HG02981 (cell line): Measurements from ENCODE around the gene COL25A1.

ENCODE experiments used
- ATAC-seq: cut with Tn5 transposase; IDR thresholded peaks from one replicate; pipeline ENCODE4 v1.9.1; 2021; ENCODE audit warnings: mild to moderate bottlenecking, moderate library complexity; ENCODE audit not compliant: unreplicated experiment

Gene COL25A1

DNA sequence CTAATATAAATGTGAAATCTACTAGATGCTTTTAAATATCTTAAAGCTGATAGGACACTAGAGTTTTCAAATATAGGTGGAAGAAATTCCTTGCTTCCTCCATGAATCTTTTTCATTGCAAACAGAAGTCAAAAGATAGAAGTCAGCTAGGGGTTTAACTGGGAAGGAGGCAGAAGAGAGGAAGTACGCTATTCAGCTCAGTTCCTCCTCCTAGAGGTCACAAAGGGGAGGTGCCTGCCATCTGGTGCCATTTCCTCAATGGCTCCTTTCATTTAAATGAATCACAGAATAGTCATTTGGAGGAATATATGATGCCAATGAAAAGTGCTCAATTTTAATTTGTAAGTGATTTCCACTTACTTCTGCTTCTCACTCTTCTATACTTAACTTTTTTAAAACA is 8.5 kb downstream of the COL25A1 start:
- peak; percentile 97 for ATAC-seq

DNA sequence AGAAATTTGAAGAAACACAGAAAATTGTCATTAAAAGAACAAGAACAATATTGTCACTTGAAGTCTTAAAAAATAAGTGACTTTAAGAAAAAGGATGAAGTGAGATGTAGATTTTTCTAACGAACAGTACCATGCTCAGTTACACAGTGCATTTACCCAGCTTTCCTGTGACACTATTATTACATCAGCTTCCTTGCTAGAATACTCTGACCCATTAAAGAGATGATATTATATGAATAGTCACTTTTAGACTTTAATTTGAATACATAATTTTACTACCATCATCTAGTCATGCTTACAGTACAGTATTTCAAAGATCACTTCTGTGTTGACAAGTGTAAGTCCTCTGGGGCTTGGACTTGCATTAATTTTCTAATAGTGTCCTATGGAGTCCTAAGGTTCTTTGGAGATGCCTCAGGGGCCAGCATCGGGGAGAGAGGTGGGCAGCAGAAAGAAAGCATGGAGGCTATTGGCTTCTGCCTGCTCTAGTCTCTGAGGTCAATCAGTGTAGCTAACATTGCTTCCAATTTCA is 10.7 kb downstream of the COL25A1 start:
- no peak for ATAC-seq

DNA sequence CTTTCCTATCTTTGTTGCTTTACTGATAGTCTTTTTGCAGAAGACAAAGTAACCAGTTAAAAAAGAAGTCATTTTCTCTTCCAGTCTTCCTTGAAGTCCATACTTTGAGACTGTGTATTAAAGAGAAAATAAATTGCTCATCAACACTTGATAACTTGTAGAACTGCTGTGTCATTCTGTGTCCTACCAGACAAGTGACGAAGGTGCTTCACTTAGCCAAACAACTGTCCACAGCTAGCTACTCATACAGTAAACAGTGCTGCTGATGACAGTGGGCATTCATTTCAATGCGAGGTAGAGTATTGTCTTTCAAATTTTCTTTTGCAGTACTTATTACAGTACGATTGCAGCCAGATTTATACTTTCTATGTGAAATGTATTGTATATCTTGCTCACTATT is 11.5 kb downstream of the COL25A1 start:
- no peak for ATAC-seq

DNA sequence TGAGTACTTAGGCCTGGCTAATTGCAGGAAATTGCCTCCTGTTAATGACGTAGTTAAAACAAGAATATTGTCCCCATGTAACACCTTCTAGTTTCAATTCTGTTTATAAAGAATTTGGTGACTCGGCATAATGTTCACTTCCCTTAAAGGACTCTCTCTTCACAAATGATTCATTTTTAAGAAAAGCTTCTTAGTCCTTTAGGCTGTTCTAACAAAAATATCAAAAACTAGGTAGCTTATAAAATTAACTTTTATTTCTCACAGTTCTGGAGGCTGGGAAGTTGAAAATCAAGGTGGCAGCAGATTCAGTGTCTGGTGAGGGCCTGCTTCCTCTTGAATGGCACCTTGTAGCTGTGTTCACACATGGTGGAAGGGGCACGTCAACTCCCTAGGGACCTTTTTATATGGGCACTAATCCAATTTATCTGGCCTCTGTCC is 23.8 kb downstream of the COL25A1 start:
- peak; percentile 77 for ATAC-seq

DNA sequence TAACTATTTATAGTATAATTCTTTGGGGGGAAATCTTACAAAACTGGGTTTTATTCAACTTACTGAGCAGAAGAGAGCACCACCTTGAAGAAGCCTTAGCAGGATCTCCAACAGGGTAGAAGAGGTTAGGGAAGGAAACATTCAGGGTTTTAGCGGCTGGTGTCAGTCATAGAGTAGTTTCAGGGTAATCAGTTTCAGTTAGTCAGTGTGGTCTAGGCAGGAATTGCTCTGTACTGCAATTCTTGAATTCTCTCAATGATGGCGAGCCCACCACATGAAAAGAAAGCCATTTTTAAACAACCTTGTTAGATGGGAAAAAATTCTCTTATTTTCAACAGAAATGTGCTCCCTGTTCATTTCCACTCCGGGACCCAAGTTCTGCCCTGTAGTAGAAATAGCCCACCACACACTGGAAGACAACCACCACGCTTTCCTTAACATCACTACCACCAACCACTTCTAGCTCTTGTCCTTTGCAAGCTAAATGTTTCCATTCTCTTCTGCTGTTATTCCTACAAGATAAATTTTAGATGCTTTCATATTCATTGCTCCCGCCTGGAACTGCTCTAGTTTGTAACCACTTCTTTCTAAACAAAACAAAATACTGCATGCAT is 25.9 kb downstream of the COL25A1 start:
- peak; percentile 93 for ATAC-seq

DNA sequence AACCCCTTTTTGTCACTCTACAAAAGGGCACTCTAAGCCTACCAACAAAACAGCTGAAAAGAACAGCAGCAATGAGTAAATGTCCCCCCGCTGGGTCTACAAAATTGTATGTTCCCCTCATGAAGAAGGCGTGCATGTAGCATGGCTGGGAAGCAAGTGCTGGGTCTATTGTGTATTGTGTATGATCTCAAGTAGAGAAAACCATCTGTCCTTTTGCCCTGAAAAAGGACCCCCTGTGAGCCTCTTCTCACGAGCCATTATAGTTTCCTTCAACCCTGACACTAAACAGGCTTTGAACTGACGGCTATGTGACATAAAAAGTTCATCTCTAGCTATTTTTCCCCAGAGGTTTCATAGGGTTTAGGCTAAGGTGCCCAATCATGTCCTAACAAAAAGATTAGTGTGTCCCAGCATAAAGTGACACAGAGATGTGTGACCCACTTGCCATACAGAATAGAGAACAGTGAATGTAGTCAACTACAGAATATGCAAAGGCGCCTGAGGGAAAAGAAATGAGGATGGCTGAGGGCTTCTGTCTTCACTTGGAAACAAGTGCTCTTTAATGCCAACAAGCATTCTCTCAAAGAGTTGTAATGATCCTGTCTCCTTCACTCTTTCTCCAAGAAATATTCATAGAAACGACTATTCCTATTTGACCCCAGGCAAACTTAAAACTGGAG is 27.3 kb downstream of the COL25A1 start:
- ATAC-seq, result no peak

DNA sequence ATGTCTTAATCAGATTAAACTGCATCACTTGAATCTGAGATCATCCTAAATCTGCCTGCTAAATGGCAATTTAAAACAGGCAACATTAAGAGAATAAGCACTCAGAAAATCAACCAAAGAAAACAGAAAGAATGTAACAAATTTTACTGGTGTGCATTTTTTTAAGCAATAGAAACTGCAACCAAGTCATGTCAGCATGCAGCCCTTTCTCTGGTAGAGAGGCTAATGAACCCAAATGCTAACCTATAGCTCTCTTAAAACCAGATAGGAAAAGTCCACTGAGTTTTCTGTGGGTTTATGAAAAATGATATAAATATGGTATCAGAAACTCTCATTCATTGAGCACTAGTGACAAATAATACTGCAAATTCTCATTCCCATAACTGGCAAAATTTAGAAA is 35.6 kb downstream of the COL25A1 start:
- ATAC-seq, result no peak

DNA sequence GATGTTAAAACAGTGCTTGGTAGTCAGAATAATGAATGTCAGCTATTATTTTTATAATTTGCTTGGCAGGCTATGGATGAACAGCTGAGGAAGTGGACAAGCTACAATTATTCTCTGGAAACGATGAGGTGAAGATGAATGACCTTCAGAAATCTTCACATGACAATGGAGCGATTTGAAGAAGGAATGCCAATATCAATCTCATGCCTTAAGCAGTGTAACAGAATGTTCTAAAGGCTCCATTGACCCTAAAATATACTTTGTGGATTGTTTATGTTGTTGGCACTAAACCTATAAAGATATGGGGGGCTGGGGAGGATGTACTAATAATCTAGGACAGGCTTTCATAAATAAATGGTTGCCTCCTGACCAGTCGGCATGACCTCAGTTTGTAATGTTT is 36.2 kb downstream of the COL25A1 start:
- no peak for ATAC-seq

DNA sequence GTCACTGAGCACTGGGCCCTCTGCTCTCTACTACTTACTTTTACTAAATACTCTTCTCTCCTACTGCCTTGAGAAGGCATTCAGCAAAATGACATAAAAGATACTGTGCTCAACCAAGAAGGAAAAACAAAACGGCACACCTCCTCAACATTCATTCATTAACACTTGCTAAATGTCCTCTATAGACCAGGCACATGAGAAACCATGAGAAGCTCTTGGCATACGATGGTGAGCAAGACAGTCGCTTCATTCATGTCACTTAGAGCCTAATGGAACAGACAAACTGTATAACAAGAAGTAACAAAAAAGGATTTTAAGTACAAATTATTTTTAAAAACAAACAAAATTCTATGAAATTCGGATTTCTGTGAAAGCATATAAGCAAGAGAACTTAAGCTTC is 38.7 kb downstream of the COL25A1 start:
- no peak for ATAC-seq

DNA sequence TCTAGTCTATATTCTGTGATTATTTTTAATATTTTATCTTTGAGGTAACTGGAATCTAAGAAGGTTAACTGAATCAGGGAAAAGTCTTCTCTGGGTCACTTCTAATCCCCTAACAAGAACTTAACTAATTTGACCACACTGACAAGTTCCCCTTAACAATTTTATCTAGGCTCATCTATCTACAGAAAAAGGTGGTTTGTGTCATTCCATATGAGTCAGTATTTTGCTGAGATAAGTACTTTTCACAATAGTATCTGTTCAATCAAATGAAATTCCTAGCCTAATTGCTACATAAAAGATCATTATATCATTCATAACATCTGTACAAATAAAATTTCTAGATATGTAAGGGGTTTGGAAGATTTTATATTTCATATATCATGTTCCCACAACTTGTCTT is 45.6 kb downstream of the COL25A1 start:
- ATAC-seq, result no peak

DNA sequence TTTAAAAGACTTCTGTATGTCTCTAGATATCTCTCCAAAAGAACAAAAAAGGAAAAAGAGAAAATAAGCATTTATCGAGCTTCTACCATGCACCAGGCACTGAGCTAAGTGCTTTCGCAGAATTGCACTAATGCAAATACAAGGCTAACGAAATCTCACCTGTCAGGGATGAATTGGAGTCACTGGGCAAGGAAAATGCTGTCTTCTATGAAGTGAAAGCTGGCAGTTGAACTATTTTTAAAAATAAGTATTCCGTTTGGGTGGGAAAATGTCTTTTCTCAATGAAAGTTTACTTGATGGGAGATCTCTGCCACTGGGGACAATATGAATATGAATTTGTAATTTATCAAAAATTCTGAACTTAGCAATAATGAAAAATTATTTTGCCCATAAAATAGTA is 47.6 kb downstream of the COL25A1 start:
- ATAC-seq, result no peak

DNA sequence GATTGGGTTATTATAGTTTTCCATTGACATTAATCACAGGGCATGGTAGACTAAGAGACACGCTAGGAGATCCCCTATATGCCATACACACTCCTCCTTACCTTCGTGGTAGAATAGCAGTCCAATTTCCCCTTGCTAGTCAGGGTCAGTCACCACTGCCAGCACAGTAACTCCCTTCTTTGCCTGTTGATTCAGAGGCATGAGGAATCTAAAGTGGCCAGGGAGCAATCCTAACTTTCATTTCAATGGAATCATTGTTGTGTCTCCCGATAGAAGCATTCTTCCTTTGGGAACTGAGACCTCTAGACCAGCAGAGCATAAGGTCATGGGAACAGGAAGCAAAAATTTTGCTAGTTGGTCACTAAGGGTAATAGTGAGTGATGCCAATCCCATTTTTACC is 51.1 kb downstream of the COL25A1 start:
- no peak for ATAC-seq

DNA sequence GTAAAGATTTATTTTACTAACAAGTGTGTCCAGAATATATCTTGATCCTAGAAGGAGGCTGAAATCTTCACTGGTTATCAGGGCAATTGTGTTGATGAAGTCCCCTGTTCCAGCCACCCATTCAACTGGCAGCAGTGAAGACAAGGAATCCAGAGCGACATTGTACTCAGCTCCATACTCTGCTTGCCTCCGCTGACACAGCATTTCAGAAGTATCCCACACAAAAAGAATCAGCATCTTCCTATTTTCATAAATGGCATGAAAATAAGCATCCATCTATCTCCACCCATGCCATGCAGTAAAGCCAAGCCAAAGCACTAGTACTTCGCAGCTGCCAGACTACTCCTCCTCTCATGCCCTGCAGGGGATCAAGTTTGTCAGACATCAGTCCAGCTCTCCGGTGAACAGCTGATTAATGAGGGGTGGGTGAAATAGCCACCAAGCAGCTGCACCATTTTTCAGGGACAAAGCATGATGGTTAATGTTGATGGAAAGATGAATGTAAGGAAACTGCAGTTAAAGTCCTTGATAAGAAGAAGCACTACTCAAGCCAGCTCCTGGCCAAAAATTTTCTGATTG is 54.0 kb downstream of the COL25A1 start:
- no peak for ATAC-seq

DNA sequence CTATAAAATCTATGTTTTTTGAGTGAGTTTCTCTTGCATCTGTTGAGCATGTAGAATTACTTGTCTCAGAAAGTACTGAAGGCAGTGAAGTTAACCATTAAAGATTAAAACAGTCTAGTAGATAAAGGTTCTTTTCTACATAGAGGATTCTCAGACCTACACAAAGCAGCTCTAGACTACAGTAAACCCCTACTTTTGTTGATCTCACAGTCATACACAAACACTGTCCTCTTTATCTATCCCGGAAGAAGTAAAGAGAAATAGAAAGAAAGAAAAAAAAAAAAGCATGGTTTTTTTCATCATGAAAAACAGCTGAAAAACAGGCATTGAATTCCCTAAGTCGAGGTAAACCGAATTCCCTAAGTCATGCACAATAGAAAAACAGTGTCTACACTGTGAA is 58.6 kb downstream of the COL25A1 start:
- ATAC-seq, result no peak

DNA sequence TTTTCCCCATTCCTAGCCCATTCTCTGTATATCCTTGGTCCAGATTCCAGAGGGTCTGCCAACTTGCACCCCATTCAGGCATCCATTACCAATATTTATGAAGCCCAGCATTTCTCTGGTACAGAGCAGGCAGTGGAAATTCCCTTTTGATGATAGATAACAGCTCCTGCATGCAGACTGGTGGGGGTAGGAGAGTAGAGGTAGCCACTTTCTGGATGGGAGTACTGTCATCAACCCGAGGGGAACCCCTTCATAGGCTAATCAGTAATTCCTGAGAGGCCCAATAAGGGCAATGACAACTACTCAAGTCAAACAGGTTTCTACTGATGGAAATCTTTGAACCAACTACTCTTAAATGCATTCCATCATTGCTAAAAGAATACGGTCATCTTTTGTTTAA is 63.7 kb downstream of the COL25A1 start:
- peak; percentile 49 for ATAC-seq

DNA sequence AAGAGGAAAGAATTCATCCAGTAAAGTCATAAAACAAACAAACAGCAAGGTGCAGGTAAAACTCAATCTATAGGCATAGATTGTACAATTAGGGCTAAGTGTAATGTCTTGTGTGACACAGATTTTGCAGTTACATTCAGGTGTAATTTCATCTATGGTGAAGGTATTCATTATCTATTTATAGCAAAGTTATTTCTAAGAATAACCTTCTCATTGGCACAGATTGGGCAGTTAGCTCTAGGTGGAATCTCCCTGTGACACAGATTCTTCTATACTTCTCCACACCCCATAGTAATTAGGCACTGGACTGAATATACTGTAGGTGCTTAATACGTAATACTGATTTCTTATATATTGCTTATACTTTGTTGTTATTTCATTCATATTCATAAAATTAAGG is 66.8 kb downstream of the COL25A1 start:
- no peak for ATAC-seq

DNA sequence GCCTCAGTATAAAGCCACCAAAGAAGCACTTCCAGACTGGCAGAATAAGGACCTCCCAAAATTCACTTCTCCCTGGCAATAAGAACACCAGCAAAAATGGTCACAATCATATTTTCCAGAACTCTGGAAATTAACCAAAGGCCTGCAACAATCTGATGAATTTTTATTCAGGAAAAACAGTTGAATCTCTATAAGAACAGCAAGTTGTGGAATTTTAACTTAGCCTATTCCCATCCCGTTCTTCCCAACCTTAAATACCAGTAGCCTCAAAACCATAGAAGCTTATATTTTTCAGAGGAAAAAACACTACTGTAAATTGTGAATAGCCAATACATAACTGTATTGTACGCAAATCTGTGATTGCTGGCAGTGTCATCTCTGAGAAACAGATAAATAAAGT is 67.9 kb downstream of the COL25A1 start:
- ATAC-seq, result no peak

DNA sequence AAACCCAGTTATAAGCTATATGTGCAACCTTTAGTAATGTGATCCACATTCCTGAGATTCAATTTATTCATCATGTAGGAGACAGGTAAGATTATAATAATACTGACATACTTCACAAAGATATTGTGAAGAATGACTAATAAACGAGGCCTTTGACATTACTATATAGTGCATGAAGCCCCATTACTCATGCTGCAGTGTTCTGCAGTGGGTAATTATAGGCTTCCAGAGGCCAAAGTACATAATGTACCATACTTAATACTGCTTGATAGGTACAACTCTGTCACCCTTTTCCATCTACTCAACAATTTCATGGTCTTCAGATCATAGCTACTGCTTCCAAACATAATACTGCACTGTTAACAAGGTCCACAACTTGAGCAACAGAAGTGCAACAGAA is 68.9 kb downstream of the COL25A1 start:
- ATAC-seq, result no peak

DNA sequence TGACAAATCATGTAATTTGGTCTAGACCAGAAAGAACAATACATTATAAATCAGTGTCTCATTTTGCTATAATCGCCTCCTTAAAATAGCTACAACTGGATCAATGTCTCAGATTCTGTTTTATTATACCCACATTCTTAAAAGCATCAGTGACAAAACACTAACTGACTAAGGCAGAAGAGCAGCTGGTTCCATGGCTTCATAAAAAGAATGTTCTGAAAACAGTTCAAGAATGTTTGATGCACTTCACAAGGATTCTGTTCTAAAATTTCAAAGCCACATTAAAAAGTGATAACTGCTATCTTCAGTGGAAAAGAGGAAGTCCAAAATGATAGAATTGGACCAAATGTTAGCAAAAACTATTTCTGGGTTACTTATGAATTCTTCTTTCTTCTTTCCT is 69.8 kb downstream of the COL25A1 start:
- ATAC-seq, result no peak

DNA sequence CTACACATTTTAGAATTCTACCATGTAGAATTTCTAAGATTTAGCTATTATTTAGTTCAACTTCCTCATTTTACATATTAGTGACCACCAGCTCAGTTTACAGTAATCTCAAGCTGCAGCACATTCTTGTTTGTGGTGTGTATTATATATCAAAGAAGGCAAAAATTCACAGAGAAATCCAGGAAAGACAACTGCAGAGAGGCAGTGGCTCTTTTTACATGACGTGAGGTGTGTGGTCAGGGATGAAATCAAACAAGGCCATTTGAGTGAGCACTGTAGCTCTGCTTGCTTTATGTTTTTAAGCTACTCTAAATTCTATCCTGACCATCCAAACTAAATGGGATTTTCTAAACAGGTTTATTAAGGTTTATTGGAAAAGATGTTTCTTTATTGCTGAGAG is 71.1 kb downstream of the COL25A1 start:
- no peak for ATAC-seq

DNA sequence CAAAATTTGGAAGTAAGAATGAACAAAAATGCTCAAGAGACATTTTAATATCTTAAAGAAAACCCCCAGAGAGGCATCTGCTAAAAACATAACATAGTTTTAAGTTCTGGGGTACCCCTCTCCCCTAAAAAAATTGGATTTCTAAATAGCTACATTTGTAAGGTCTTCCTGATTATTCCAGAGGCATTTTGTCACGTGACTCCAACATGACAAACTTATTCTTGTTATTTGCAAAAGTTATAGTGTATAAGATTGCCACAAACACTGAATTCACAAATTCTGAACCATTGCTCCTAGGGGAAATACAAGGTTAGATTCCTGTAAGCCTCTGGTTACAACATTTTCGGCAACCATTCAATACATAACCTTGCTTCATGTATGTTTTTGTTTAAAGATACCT is 73.4 kb downstream of the COL25A1 start:
- ATAC-seq, result no peak

DNA sequence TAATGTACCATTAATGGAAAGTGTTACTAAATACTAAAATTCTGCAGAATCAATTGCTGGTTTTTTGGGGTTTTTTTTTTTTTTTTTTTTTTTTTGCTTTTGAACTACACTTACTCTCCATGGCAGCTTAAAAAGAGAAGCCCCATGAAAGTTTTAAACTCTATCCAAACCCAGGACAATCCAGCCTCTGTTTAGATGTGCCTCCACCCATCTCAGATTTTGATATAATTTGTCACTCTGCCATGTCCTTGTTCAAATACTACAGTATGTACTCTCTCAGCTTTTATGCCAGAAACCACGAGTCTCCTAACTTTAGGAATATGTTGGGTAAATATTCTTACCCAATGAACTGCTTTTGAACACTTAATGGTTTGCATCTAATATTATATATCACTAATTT is 84.2 kb downstream of the COL25A1 start:
- no peak for ATAC-seq
